GM19324 (cell line): Measurements from ENCODE around the gene PCDHGA7.
"Not testable (repeated sequence)": the region's sequence is repeated elsewhere in the genome, so short reads cannot be mapped to it uniquely, and the experiment has no call there.

Experiments
- ATAC-seq: cut with Tn5 transposase; IDR thresholded peaks from one replicate; pipeline ENCODE4 v1.9.1; 2021; ENCODE audit warnings: mild to moderate bottlenecking, moderate library complexity; ENCODE audit not compliant: unreplicated experiment, low FRiP score

PCDHGA7 gene

DNA sequence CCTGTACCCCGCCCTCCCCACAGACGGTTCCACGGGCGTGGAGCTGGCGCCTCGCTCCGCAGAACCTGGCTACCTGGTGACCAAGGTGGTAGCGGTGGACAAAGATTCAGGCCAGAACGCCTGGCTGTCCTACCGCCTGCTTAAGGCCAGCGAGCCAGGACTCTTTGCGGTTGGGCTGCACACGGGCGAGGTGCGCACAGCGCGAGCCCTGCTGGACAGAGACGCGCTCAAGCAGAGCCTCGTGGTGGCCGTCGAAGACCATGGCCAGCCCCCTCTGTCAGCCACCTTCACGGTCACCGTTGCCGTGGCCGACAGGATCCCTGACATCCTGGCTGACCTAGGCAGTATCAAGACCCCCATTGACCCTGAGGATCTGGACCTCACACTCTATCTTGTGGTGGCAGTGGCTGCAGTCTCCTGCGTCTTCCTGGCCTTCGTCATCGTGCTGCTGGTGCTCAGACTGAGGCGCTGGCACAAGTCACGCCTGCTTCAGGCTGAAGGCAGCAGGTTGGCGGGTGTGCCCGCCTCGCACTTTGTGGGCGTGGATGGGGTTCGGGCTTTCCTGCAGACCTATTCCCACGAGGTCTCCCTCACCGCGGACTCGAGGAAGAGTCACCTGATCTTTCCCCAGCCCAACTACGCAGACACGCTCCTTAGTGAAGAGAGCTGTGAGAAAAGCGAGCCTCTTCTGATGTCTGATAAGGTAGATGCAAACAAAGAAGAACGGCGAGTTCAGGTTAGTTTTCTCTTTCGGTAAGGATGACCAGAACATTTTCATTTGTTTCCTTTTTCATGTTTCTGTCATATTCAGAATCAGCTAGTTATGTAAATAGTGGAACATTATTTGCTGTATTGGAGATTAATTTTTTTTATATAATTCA, 16.3 kb upstream of the PCDHGA7 start:
- no peak for ATAC-seq

DNA sequence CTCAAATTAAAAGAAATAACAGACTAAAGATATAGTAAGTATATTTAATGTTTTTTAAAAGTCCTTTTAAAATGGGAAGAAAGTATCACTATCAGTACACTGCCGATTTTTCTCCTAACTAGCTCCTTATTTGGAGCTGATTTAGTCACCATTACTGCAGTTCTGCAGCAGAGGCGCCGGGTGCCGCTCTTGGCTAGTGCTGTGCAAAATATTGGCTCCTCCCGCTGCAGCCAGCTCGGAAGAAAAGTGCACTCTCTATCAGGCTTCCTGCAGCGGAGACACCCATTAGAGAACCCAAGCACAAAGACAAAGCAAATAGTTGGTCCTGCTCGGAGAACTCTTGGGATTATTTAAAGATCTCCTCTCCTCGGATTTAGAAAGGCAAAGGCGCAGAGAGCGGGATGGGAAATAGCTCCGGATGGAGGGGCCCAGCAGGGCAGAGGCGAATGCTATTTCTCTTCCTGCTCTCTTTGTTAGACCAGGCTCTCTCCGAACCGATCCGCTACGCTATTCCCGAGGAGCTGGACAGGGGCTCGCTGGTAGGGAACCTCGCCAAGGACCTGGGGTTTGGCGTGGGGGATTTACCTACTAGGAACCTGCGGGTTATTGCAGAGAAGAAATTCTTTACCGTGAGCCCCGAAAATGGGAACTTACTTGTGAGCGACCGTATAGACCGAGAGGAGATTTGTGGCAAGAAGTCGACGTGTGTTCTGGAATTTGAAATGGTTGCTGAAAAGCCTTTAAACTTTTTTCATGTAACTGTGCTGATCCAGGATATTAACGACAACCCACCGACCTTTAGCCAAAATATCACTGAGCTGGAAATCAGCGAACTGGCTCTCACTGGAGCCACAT, 12.3 kb upstream of the PCDHGA7 start, which contains the start of gene PCDHGB3:
Gene PCDHGB3 (plus strand): TSS at position 249 of the 855 bp plus-strand sequence. CDS start 153 bp downstream, at position 402.
- ATAC-seq, result no peak

DNA sequence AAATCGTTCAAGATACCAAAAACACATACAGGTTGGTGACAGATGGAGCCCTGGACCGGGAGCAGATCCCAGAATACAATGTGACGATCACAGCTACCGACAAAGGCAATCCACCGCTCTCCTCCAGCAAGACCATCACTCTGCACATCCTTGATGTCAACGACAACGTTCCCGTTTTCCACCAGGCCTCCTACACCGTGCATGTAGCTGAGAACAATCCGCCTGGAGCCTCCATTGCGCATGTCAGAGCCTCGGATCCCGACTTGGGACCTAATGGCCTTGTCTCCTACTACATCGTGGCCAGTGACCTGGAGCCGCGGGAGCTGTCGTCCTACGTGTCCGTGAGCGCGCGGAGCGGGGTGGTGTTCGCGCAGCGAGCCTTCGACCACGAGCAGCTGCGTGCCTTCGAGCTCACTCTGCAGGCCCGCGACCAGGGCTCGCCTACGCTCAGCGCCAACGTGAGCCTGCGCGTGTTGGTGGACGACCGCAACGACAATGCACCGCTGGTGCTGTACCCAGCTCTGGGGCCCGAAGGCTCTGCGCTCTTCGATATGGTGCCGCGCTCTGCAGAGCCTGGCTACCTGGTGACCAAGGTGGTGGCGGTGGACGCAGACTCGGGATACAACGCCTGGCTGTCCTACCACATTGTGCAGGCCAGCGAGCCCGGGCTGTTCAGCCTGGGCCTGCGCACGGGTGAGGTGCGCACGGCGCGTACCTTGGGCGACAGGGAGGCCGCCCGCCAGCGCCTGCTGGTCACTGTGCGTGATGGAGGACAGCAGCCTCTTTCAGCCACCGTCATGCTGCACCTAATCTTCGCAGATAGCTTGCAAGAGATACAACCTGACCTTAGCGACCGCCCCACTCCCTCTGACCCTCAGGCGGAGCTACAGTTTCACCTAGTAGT, 10.7 kb upstream of the PCDHGA7 start:
- ATAC-seq, result no peak

DNA sequence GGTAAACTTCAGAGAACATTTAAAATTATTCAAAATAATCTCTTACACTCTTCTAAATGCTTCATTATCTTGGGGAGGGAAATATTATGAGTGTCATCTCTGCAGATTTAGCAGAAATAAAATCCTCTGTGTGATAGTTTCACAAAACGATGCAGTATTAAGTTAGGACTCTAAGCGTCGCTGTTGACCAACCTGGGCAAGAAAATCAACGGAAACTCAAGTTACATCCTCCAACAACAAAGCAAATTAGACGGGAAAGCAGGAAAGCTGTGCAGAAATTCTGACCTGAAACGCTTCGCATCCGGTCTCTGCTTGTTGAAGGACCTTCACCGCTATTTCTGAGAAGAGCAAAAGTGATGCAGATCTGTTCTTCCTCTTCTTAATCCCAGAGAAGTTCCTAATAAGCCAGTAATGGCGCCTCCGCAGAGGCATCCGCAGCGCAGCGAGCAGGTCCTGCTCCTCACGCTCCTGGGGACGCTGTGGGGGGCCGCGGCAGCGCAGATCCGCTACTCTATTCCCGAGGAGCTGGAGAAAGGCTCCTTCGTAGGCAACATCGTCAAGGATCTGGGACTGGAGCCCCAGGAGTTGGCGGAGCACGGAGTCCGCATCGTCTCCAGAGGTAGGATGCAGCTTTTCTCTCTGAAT, 8.7 kb upstream of the PCDHGA7 start, which contains the start of gene PCDHGA6:
Gene PCDHGA6 (plus strand): TSS at position 219 of the 645 bp plus-strand sequence. CDS start 193 bp downstream, at position 412.
- ATAC-seq, result no peak

DNA sequence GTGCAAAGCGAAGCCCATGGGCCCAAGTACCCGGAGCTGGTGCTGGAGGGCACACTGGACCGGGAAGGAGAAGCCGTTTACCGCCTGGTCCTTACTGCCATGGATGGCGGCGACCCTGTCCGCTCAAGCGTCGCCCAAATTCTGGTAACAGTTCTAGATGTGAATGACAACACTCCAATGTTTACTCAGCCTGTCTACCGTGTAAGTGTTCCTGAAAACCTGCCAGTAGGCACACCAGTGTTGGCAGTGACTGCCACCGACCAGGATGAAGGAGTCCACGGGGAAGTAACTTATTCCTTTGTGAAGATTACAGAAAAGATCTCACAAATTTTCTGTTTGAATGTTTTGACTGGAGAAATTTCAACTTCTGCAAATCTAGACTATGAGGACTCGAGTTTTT, 7.9 kb upstream of the PCDHGA7 start:
- no peak for ATAC-seq

DNA sequence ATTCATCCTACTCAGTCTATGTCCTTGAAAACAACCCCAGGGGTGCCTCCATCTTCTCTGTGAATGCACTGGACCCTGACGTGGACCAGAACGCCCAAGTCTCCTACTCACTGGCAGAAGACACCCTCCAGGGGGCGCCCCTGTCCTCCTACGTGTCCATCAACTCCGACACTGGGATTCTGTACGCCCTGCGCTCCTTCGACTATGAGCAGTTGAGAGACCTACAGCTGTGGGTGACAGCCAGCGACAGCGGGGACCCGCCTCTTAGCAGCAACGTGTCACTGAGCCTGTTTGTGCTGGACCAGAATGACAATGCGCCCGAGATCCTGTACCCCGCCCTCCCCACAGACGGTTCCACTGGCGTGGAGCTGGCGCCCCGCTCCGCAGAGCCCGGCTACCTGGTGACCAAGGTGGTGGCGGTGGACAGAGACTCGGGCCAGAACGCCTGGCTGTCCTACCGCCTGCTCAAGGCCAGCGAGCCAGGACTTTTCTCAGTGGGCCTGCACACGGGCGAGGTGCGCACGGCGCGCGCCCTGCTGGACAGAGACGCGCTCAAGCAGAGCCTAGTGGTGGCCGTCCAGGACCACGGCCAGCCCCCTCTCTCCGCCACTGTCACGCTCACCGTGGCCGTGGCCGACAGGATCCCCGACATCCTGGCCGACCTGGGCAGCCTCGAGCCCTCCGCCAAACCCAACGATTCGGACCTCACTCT, 6.9 kb upstream of the PCDHGA7 start:
- not testable (repeated sequence) for ATAC-seq

DNA sequence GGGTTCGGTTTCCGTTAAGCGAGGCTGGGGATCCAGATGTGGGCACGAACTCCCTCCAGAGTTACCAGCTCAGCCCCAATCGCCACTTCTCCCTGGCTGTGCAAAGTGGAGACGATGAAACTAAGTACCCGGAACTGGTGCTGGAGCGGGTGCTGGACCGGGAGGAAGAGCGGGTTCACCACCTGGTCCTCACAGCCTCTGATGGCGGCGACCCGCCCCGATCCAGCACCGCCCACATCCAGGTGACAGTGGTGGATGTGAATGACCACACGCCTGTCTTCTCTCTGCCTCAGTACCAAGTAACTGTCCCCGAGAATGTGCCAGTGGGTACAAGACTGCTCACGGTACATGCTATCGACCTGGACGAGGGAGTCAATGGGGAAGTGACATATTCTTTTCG, 803 bp downstream of the PCDHGA7 start:
- no peak for ATAC-seq

DNA sequence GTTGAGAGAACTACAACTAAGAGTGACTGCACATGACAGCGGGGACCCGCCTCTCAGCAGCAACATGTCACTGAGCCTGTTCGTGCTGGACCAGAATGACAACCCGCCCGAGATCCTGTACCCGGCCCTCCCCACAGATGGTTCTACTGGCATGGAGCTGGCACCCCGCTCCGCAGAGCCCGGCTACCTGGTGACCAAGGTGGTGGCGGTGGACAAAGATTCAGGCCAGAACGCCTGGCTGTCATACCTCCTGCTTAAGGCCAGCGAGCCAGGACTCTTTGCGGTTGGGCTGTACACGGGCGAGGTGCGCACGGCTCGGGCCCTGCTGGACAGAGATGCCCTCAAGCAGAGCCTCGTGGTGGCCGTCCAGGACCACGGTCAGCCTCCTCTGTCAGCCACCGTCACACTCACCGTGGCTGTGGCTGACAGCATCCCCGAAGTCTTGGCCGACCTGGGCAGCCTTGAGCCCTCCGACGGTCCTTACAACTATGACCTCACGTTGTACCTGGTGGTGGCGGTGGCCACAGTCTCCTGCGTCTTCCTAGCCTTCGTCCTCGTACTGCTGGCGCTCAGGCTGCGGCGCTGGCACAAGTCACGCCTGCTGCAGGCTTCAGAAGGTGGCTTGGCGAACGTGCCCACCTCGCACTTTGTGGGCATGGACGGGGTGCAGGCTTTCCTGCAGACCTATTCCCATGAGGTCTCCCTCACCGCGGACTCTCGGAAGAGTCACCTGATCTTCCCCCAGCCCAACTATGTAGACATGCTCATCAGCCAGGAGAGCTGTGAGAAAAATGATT, 2.1 kb downstream of the PCDHGA7 start:
- ATAC-seq, result no peak

DNA sequence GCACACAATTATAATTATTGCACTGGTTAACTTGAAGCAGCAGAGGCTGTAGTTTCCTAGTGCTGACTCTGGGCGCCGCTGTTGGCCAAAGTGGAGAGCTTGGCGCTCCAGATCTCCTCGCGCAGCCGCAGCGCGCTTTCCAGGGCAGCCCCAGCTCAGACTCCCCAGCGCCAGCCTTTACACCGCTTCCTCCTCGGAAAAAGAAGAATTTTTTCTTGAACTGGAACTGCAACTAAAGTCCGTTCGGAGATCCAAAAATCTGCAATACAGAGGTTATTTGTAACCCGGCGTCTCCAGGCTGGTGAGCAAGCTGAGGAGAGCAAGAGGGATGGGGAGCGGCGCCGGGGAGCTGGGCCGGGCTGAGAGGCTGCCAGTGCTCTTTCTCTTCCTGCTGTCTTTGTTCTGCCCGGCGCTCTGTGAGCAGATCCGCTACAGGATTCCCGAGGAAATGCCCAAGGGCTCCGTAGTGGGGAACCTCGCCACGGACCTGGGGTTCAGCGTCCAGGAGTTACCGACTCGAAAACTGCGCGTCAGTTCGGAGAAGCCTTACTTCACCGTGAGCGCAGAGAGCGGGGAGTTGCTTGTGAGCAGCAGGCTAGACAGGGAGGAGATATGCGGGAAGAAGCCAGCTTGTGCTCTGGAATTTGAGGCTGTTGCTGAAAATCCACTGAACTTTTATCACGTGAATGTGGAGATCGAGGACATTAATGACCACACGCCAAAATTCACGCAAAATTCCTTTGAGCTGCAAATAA, 5.2 kb downstream of the PCDHGA7 start, which contains the start of gene PCDHGB4:
Gene PCDHGB4 (plus strand): TSS at position 142 of the 755 bp plus-strand sequence. CDS start 187 bp downstream, at position 329.
- not testable (repeated sequence) for ATAC-seq

DNA sequence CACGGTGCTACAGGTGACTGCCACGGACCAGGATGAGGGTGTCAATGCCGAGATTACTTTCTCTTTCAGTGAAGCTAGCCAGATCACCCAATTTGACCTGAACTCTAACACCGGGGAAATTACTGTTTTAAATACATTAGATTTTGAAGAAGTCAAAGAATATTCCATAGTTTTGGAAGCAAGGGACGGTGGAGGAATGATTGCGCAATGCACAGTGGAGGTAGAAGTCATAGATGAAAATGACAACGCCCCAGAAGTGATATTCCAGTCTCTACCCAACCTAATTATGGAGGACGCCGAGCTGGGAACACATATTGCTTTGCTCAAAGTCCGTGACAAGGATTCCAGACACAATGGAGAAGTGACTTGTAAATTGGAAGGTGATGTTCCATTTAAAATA, 6.1 kb downstream of the PCDHGA7 start:
- ATAC-seq, result no peak

DNA sequence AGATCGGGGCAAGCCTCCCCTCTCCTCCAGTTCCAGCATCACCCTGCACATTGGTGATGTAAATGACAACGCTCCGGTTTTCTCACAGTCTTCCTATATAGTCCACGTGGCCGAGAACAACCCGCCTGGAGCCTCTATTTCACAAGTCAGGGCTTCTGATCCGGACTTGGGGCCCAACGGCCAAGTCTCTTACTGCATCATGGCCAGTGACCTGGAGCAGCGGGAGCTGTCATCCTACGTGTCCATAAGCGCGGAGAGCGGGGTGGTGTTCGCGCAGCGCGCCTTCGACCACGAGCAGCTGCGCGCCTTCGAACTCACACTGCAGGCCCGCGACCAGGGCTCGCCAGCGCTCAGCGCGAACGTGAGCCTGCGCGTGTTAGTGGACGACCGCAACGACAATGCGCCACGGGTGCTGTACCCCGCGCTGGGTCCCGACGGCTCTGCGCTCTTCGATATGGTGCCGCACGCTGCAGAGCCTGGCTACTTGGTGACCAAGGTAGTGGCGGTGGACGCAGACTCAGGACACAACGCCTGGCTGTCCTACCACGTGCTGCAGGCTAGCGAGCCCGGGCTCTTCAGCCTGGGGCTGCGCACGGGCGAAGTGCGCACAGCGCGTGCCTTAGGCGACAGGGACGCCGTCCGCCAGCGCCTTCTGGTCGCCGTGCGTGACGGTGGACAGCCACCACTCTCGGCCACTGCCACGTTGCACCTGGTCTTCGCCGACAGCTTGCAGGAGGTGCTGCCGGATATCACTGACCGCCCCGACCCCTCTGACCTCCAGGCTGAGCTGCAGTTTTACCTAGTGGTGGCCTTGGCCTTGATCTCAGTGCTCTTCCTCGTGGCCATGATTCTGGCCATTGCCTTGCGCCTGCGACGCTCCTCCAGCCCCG, 6.9 kb downstream of the PCDHGA7 start:
- no peak for ATAC-seq

DNA sequence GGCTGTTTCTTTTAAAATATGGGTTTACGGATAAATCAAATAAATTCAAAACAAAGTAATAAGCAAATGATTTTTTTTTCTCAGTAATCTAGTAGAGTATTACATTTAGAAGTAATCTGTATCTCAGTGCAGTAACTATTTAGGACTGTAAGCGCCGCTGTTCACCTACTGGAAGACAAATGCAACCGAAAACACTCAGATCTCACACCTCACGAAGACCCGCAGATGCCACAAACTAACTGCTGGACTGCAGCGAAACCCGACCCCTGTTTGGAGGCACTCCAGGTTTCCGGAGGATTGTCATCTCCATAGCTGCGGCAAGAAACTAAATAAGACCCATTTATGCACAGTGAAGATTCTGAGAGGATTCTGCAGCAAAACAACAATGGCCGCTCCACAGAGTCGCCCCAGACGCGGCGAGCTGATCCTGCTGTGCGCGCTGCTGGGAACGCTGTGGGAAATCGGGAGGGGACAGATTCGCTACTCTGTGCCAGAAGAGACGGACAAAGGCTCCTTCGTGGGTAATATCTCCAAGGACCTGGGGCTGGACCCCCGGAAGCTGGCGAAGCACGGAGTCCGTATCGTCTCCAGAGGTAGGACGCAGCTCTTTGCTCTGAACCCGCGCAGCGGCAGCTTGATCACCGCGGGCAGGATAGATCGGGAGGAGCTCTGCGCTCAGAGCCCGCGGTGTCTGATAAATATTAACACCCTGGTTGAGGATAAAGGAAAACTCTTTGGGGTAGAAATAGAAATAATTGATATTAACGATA, 10.1 kb downstream of the PCDHGA7 start, which contains the start of gene PCDHGA8:
Gene PCDHGA8 (plus strand): TSS at position 205 of the 770 bp plus-strand sequence. CDS start 181 bp downstream, at position 386.
- no peak for ATAC-seq

DNA sequence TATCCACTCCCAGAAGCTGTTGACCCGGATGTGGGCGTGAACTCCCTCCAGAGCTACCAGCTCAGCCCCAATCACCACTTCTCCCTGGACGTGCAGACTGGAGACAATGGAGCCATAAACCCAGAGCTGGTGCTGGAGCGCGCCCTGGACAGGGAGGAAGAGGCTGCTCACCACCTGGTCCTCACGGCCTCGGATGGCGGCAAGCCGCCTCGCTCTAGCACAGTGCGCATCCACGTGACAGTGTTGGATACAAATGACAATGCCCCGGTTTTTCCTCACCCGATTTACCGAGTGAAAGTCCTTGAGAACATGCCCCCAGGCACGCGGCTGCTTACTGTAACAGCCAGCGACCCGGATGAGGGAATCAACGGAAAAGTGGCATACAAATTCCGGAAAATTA, 10.7 kb downstream of the PCDHGA7 start:
- no peak for ATAC-seq

DNA sequence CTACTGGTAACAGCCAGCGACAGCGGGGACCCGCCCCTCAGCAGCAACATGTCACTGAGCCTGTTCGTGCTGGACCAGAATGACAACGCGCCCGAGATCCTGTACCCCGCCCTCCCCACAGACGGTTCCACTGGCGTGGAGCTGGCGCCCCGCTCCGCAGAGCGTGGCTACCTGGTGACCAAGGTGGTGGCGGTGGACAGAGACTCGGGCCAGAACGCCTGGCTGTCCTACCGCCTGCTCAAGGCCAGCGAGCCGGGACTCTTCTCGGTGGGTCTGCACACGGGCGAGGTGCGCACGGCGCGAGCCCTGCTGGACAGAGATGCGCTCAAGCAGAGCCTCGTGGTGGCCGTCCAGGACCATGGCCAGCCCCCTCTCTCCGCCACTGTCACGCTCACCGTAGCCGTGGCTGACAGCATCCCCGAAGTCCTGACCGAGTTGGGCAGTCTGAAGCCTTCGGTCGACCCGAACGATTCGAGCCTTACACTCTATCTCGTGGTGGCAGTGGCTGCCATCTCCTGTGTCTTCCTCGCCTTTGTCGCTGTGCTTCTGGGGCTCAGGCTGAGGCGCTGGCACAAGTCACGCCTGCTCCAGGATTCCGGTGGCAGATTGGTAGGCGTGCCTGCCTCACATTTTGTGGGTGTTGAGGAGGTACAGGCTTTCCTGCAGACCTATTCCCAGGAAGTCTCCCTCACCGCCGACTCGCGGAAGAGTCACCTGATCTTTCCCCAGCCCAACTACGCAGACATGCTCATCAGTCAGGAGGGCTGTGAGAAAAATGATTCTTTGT, 12.1 kb downstream of the PCDHGA7 start:
- ATAC-seq, result not testable (repeated sequence)
